GM12878 (cell line): ENCODE data around the gene QSOX2. TPM values are rescaled to one million over a fixed set of nuclear protein-coding genes. Genes with fewer than 3 reads are reported as not detected.

Experiments used
- ATAC-seq: fragments of 200-7000 bp; cut with Tn5 transposase; 3 replicates; pipeline ENCODE4 v1.9.1; 2020; ENCODE audit warnings: mild to moderate bottlenecking, moderate library complexity
- BruUV-seq: library from RNA; stranded (reverse); fragments of 400-500 nt; replicated peaks from 2 replicates; lab custom pipeline; 2021; lab: Mats Ljungman, UMichigan
- CTCF ChIA-PET: fragments of 300-600 bp; sonication (Branson Sonifier 250); formaldehyde crosslinking; extraction: SDS; loops from one replicate; lab custom pipeline; 2021; ENCODE audit warnings: inconsistent platforms; lab: Yijun Ruan, JAX
- POLR2A ChIA-PET: fragments of 350-600 bp; formaldehyde crosslinking; extraction: SDS; loops from one replicate; lab custom pipeline; 2021; ENCODE audit warnings: inconsistent platforms; lab: Charles Lee
- RAD21 ChIA-PET: fragments of 300-600 bp; sonication (Branson Sonifier 250); formaldehyde crosslinking; loops from one replicate; lab custom pipeline; 2023; ENCODE audit warnings: antibody characterized with exemption; ENCODE audit not compliant: unreplicated experiment; lab: Charles Lee
- SMC1A ChIA-PET: fragments of 300-600 bp; sonication (Branson Sonifier 250); formaldehyde crosslinking; loops from one replicate; lab custom pipeline; 2023; ENCODE audit not compliant: unreplicated experiment, uncharacterized antibody; lab: Charles Lee
- DNase-seq: peaks from one replicate; pipeline ENCODE4 v3.0.0-alpha.2; 2011; ENCODE audit warnings: low read depth, low spot score
- FAIRE-seq: peaks from 3 replicates; lab custom pipeline; 2011; peaks lifted over from hg19 to GRCh38; lab: Jason Lieb, UNC
- H2AFZ ChIP-seq: 2 replicates; pipeline ENCODE4 v1.6.0; 2011; ENCODE audit warnings: low read depth, low read length, control low read depth; ENCODE audit not compliant: control insufficient read depth
- H3K27ac ChIP-seq: 2 replicates; pipeline ENCODE4 v1.5.1; 2011; ENCODE audit warnings: control low read depth; ENCODE audit not compliant: control insufficient read depth, insufficient read depth
- H3K27me3 ChIP-seq, 2 experiments: replicated peaks in 1 of 2; 2 replicates each; pipeline versions ENCODE4 v1.6.0 to v1.6.1; 2011; ENCODE audit warnings: low read length in 1 of 2; ENCODE audit not compliant: control insufficient read depth in 2 of 2, insufficient read depth in 2 of 2
- H3K36me3 ChIP-seq, 2 experiments: 2 replicates each; pipeline ENCODE4 v1.5.1; 2011; ENCODE audit warnings: low read length in 1 of 2; ENCODE audit not compliant: control insufficient read depth in 2 of 2, insufficient read depth in 2 of 2
- H3K4me1 ChIP-seq: 2 replicates; pipeline ENCODE4 v1.6.1; 2011; ENCODE audit warnings: mild to moderate bottlenecking, low read length, moderate library complexity, mixed read lengths; ENCODE audit not compliant: control insufficient read depth, insufficient read depth
- H3K4me2 ChIP-seq: 2 replicates; pipeline ENCODE4 v1.6.0; 2011; ENCODE audit warnings: control low read depth; ENCODE audit not compliant: control insufficient read depth, insufficient read depth
- H3K4me3 ChIP-seq: fragments of 200-600 bp; sonication (generic); 2 replicates; pipeline ENCODE4 v1.5.1; 2016
- H3K79me2 ChIP-seq: 2 replicates; pipeline ENCODE4 v1.6.0; 2011; ENCODE audit warnings: low read length; ENCODE audit not compliant: control insufficient read depth, insufficient read depth
- H3K9ac ChIP-seq: 2 replicates; pipeline ENCODE4 v1.8.0; 2011; ENCODE audit warnings: low read length, control low read depth, mixed read lengths; ENCODE audit not compliant: control insufficient read depth, insufficient read depth
- H3K9me3 ChIP-seq: replicated peaks from 3 replicates; pipeline ENCODE4 v1.5.1; 2011; ENCODE audit warnings: mild to moderate bottlenecking, low read length; ENCODE audit not compliant: control insufficient read depth, insufficient read depth
- H4K20me1 ChIP-seq: 2 replicates; pipeline ENCODE4 v1.6.0; 2011; ENCODE audit not compliant: control insufficient read depth, insufficient read depth
- CHD1 ChIP-seq: IDR thresholded peaks from 2 replicates; pipeline ENCODE4 v1.6.1; 2012; ENCODE audit warnings: low read depth, low read length, improper control_type of control experiment
- EED ChIP-seq: sonication (generic); IDR thresholded peaks from 2 replicates; pipeline ENCODE4 v1.6.1; 2016; ENCODE audit warnings: antibody characterized with exemption, low read depth
- HDAC6 ChIP-seq: fragments of 200-600 bp; sonication (generic); IDR thresholded peaks from one replicate; pipeline ENCODE4 v1.8.0; 2017; ENCODE audit warnings: antibody characterized with exemption; ENCODE audit not compliant: unreplicated experiment
- HDGF ChIP-seq: fragments of 450-650 bp; IDR thresholded peaks from 2 replicates; pipeline ENCODE4 v1.6.1; 2016; ENCODE audit warnings: antibody characterized with exemption
- KAT2A ChIP-seq: conservative IDR thresholded peaks from 2 replicates; pipeline ENCODE4 v1.6.1; 2011; ENCODE audit warnings: low read depth, low read length; ENCODE audit not compliant: control insufficient read depth
- MEF2B ChIP-seq: fragments of 450-650 bp; IDR thresholded peaks from 2 replicates; pipeline ENCODE4 v1.6.1; 2018; ENCODE audit warnings: mild to moderate bottlenecking, moderate library complexity; ENCODE audit not compliant: partially characterized antibody, poor library complexity, severe bottlenecking
- NBN ChIP-seq: fragments of 450-650 bp; IDR thresholded peaks from 2 replicates; pipeline ENCODE4 v1.6.1; 2016
- PAX8 ChIP-seq: fragments of 450-650 bp; IDR thresholded peaks from 2 replicates; pipeline ENCODE4 v1.6.1; 2017; ENCODE audit warnings: mild to moderate bottlenecking, moderate library complexity
- POLR2A ChIP-seq: IDR thresholded peaks from 2 replicates; pipeline ENCODE4 v1.6.1; 2011; ENCODE audit warnings: low read depth, mild to moderate bottlenecking, low read length
- POLR2AphosphoS5 ChIP-seq: IDR thresholded peaks from 2 replicates; pipeline ENCODE4 v1.6.1; 2011; ENCODE audit warnings: mild to moderate bottlenecking, low read length, inconsistent platforms
- SREBF1 ChIP-seq: IDR thresholded peaks from 2 replicates; pipeline ENCODE4 v1.6.1; 2012; ENCODE audit warnings: mild to moderate bottlenecking, low read length
- SRF ChIP-seq, 2 experiments: IDR thresholded peaks; 2 replicates each; pipeline ENCODE4 v1.6.1; 2011; ENCODE audit warnings: low read depth in 2 of 2, low read length in 2 of 2, mild to moderate bottlenecking in 1 of 2, moderate library complexity in 1 of 2
- STAT1 ChIP-seq: fragments of 450-650 bp; conservative IDR thresholded peaks from 2 replicates; pipeline ENCODE4 v1.6.1; 2014; ENCODE audit warnings: antibody characterized with exemption, mild to moderate bottlenecking
- TCF12 ChIP-seq: IDR thresholded peaks from 2 replicates; pipeline ENCODE4 v1.6.1; 2011; ENCODE audit warnings: low read depth, mild to moderate bottlenecking, low read length
- TCF7 ChIP-seq: IDR thresholded peaks from 2 replicates; pipeline ENCODE4 v1.6.1; 2014; ENCODE audit warnings: antibody characterized with exemption, borderline replicate concordance
- WRNIP1 ChIP-seq: IDR thresholded peaks from 2 replicates; pipeline ENCODE4 v1.6.1; 2011; ENCODE audit warnings: low read depth, low read length, improper control_type of control experiment, borderline replicate concordance
- WGBS: methylation state at CpG from one replicate; pipeline ENCODE4 v1.1.6; 2016; ENCODE audit warnings: low lambda C conversion rate; ENCODE audit not compliant: insufficient replicate concordance, insufficient coverage; ENCODE audit errors: missing lambda C conversion rate; 5-methylcytosine and 5-hydroxymethylcytosine counted together
- in situ Hi-C: fragments of 300-500 bp; cut with MboI; formaldehyde crosslinking; loops from 9 replicates; pipeline ENCODE4 v1.14.3; 2018; ENCODE audit warnings: mixed read lengths
- intact Hi-C: fragments of 100-400 bp; cut with micrococcal nuclease; formaldehyde crosslinking; loops from one replicate; pipeline ENCODE4 v1.14.2; 2022; ENCODE audit not compliant: unreplicated experiment
- polyA plus RNA-seq, 11 experiments: library from polyadenylated mRNA; depleted of rRNA in 4 of 11; unstranded in 6 of 11; stranded (reverse) in 5 of 11; fragments of >200 nt; fragmentation: Nextera tagmentation in 4 of 11; fragmentation: Illumina TruSeq in 1 of 11; extraction: Ambion mirVana in 4 of 11; extraction: Trizol in 1 of 11; gene quantifications; 1 replicate in 1 of 11; 2 replicates in 10 of 11; pipeline versions ENCODE4 v1.2.1 to v1.2.3, GENCODE V29; 2011 to 2016; ENCODE audit warnings: inconsistent platforms in 2 of 11, missing spikeins in 2 of 11, low read depth in 1 of 11
- total RNA-seq, 4 experiments: library from RNA; depleted of rRNA in 3 of 4; stranded (reverse); fragments of >200 nt in 3 of 4; fragmentation: Illumina TruSeq in 1 of 4; extraction: Trizol in 1 of 4; gene quantifications; 2 replicates each; pipeline versions ENCODE4 v1.2.1 to v1.2.3, GENCODE V29; 2013 to 2021
- TF ChIP-seq, protein P1 (sequence below): IDR thresholded peaks from 2 replicates; pipeline ENCODE4 v1.6.1; 2011; ENCODE audit warnings: borderline replicate concordance, low read depth, mild to moderate bottlenecking, moderate library complexity, low read length; ENCODE audit not compliant: insufficient read depth, poor library complexity, severe bottlenecking
- TF ChIP-seq, protein P2 (sequence below): IDR thresholded peaks from 2 replicates; pipeline ENCODE4 v1.6.1; 2012; ENCODE audit warnings: low read depth, low read length, improper control_type of control experiment
- TF ChIP-seq, protein P3 (sequence below), 3 experiments: IDR thresholded peaks in 2 of 3; conservative IDR thresholded peaks in 1 of 3; 2 replicates each; pipeline ENCODE4 v1.5.1; 2011; ENCODE audit warnings: low read depth in 3 of 3, low read length in 3 of 3, mild to moderate bottlenecking in 3 of 3, control low read depth in 2 of 3, moderate library complexity in 2 of 3, inconsistent platforms in 1 of 3, mixed read lengths in 1 of 3; ENCODE audit not compliant: control insufficient read depth in 2 of 3, insufficient read depth in 1 of 3; ENCODE audit errors: extremely low read depth in 1 of 3
- TF ChIP-seq, protein P4 (sequence below): IDR thresholded peaks from 2 replicates; pipeline ENCODE4 v1.6.1; 2011; ENCODE audit warnings: mild to moderate bottlenecking, low read depth, low read length, moderate library complexity; ENCODE audit not compliant: insufficient replicate concordance

The QSOX2 gene
- total and polyA plus RNA-seq, 10 of the 15 experiments (the other 5 are each of a cell fraction or from before 2014, with no cell fraction given) = 0.34 to 16.1 (median 8.2) TPM

DNA sequence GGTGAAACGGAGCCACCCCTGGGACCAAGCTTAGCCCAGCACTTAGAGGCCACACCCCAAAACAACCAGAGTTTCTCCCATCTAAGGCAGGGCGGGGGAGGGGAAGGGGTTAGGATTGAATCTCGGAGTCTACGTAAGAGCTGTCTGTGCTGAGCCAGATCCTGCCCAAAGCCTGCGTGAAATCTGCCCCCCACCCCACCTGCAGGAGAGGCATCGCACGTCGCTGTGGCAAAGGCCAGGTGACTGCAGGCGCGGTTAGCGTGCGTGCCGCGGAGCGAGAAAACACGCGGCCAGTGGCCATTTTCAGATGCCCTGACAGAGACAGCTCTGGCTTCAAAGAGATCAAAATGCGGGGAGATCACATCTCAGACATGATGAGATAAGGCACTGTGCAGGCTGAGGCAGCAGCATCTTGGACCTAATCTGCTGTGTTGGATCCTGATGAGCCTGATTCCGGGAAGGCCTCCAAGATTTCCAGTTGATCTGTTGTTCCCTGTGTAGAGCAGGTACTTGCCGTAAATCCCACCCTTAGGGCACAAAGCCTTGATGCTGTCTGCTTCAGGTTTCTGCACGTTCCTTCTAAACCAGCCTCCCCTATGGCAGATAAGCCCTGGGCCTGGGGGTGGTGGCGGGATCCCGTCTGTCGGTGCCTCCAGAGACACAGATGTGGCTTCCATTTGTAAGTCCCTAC is 2.5 kb upstream of the QSOX2 start:
- FAIRE-seq = no peak
- Histone ChIP-seq H3K9ac (no peak overlapping the region), H3K27me3 (peaks cover 0 to 1% of the 10 kb centered on the region in 2 experiments; a peak in 2 of 4 replicates), H2AFZ (no peak overlapping the region), H3K4me2 (no peak overlapping the region), H3K4me1 (peaks cover 8% of the 10 kb centered on the region), H3K27ac (no peak overlapping the region), H3K4me3 (no peak overlapping the region), H4K20me1 (no peaks in the 10 kb centered on the region), H3K36me3 (no peaks in the 10 kb centered on the region), H3K9me3 (no peaks in the 10 kb centered on the region), H3K79me2 (peaks cover 21% of the 10 kb centered on the region)
- in situ Hi-C loops (no loop called here), intact Hi-C loops (no loop called here)
- ChIA-PET SMC1A (interaction anchor here (0.6 kb wide), 1 partner anchor 31 kb away, joined by 3 read pairs; no protein-coding TSS in a partner anchor), CTCF (no interaction called here), RAD21 (no interaction called here), POLR2A (no interaction called here)
- BruUV-seq = no TSS peak
- no peak for TF ChIP-seq SREBF1
- no peak for TF ChIP-seq CHD1
- no peak for TF ChIP-seq TCF7
- TF ChIP-seq, protein P1, sequence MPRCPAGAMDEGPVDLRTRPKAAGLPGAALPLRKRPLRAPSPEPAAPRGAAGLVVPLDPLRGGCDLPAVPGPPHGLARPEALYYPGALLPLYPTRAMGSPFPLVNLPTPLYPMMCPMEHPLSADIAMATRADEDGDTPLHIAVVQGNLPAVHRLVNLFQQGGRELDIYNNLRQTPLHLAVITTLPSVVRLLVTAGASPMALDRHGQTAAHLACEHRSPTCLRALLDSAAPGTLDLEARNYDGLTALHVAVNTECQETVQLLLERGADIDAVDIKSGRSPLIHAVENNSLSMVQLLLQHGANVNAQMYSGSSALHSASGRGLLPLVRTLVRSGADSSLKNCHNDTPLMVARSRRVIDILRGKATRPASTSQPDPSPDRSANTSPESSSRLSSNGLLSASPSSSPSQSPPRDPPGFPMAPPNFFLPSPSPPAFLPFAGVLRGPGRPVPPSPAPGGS = no peak
- TF ChIP-seq, protein P2, sequence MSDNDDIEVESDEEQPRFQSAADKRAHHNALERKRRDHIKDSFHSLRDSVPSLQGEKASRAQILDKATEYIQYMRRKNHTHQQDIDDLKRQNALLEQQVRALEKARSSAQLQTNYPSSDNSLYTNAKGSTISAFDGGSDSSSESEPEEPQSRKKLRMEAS = no peak
- TF ChIP-seq NBN = no peak
- no peak for TF ChIP-seq MEF2B
- no peak for TF ChIP-seq POLR2AphosphoS5
- no peak for TF ChIP-seq TCF12
- TF ChIP-seq STAT1 = no peak
- TF ChIP-seq, protein P3, sequence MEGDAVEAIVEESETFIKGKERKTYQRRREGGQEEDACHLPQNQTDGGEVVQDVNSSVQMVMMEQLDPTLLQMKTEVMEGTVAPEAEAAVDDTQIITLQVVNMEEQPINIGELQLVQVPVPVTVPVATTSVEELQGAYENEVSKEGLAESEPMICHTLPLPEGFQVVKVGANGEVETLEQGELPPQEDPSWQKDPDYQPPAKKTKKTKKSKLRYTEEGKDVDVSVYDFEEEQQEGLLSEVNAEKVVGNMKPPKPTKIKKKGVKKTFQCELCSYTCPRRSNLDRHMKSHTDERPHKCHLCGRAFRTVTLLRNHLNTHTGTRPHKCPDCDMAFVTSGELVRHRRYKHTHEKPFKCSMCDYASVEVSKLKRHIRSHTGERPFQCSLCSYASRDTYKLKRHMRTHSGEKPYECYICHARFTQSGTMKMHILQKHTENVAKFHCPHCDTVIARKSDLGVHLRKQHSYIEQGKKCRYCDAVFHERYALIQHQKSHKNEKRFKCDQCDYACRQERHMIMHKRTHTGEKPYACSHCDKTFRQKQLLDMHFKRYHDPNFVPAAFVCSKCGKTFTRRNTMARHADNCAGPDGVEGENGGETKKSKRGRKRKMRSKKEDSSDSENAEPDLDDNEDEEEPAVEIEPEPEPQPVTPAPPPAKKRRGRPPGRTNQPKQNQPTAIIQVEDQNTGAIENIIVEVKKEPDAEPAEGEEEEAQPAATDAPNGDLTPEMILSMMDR (IDR thresholded peaks at IDR 0.05 in 2 of 3, conservative IDR thresholded peaks at IDR 0.05 in 1 of 3; ENCODE audit: control insufficient read depth in 2 of 3, extremely low read depth in 1 of 3, insufficient read depth in 1 of 3, low read depth in 3 of 3, low read length in 3 of 3) = no peak
- no peak for TF ChIP-seq SRF (IDR thresholded peaks at IDR 0.05; ENCODE audit: low read depth in 2 of 2, low read length in 2 of 2)
- TF ChIP-seq, protein P4, sequence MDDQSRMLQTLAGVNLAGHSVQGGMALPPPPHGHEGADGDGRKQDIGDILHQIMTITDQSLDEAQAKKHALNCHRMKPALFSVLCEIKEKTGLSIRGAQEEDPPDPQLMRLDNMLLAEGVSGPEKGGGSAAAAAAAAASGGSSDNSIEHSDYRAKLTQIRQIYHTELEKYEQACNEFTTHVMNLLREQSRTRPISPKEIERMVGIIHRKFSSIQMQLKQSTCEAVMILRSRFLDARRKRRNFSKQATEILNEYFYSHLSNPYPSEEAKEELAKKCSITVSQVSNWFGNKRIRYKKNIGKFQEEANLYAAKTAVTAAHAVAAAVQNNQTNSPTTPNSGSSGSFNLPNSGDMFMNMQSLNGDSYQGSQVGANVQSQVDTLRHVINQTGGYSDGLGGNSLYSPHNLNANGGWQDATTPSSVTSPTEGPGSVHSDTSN = no peak
- TF ChIP-seq KAT2A = no peak
- no peak for TF ChIP-seq HDGF
- TF ChIP-seq POLR2A = no peak
- TF ChIP-seq EED = no peak
- no peak for TF ChIP-seq PAX8
- no peak for TF ChIP-seq WRNIP1
- TF ChIP-seq HDAC6 = no peak
- no peak for DNase-seq
- 73% methylated on average over 21 of the region's 24 CpGs for WGBS
- no peak for ATAC-seq
